ENCODE measurements around the gene COX4I2.

Gene COX4I2

DNA sequence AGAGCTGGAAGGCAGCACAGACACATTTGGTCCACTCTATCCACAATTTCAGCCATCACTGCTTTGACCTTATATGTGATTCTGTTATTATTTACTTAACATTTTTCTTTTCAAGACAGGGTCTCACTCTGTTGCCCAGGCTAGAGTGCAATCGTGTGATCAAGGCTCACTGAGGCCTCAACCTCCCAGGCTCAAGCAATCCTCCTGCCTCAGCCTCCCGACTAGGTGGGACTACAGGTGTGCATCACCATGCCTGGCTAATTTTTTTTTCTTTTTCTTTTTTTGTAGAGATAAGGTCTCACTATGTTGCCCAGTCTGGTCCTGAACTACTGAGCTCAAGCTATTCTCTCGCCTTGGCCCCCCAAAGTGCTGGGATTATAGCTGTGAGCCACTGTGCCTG, 44.6 kb downstream of the COX4I2 start:
- no peak for DNase-seq (ENCODE audit: low read depth)
- no peak overlapping the region for H3K4me3 ChIP-seq (ENCODE audit: control insufficient read depth, low read depth, low read length)
- TF ChIP-seq CTCF (conservative IDR thresholded peaks at IDR 0.05; ENCODE audit: control insufficient read depth, insufficient read depth, low read depth, low read length) = no peak

GRCh38 chr20:31682927-31683326, 45.2 kb downstream of the COX4I2 start:
- DNase-seq (ENCODE audit: low read depth) = no peak
- no peak for TF ChIP-seq CTCF (conservative IDR thresholded peaks at IDR 0.05; ENCODE audit: control insufficient read depth, insufficient read depth, low read depth, low read length)

GRCh38 chr20:31684153-31685015, 46.7 kb downstream of the COX4I2 start:
- no peak for TF ChIP-seq CTCF (conservative IDR thresholded peaks at IDR 0.05; ENCODE audit: control insufficient read depth, insufficient read depth, low read depth, low read length)
- no peak overlapping the region for H3K4me3 ChIP-seq (ENCODE audit: control insufficient read depth, low read depth, low read length)
- no peak for DNase-seq (ENCODE audit: low read depth)

More at GRCh38 chr20:31682927-31683326, 45.2 kb downstream of the COX4I2 start:
- H3K4me3 ChIP-seq (ENCODE audit: control insufficient read depth, low read depth, low read length) = no peak overlapping the region

DNA sequence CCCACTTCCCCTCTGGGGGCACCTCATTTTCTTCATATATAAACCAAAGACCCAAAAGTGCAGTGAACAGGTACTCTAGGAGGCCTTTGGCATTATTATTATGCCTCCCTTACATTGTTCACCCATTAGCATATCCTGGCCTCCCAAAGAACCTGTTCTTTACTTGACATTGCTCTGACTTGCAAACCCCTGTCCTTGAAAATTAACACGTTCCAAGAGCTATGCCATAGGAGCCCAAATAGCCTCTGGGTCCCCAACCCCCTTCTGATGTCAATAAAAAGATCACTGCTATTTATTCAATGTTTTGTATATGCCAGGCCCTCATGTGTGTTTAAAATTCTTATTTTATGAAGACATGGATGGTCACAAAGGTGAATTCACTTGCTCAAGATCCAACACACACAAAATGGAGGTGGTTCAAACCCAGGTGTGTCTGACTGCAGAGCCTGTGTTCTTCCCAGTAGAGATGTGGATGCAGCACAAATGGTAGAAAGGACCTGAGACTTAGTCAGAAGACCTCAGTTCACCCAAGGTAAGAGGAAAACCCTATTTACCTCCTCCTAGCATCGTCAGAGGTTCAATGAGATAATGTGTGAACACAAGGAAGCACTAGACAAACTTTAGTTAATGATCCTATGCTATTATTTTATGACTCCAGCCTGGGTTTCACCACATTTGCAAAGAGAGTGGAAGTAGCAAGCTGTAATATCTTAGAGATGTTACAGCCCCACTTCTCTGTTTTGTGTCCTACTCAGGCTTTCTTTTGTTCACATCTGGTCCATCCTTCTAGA, 48.3 kb downstream of the COX4I2 start:
- H3K4me3 ChIP-seq (ENCODE audit: control insufficient read depth, low read depth, low read length) = no peak overlapping the region
- no peak for TF ChIP-seq CTCF (conservative IDR thresholded peaks at IDR 0.05; ENCODE audit: control insufficient read depth, insufficient read depth, low read depth, low read length)
- DNase-seq (ENCODE audit: low read depth) = no peak

DNA sequence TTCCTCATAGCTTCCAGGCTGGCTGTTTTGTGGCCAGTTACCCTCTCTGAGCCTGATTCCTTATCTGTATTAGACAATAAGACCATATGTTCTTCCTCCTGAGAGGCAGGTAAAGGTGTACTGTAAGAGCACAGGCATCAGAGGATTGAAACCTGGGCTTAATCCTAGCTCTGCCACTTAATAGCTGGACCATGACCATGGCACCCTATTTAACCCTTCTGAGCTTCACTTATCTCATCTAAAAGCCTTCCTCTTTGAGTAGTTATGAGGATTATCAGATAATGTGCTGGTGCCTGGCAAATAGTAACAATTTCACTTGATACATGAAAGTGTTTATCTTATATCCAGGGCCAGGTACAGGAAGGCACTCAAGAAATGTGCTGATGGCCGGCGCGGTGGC, 50.1 kb downstream of the COX4I2 start:
- no peak for TF ChIP-seq CTCF (conservative IDR thresholded peaks at IDR 0.05; ENCODE audit: control insufficient read depth, insufficient read depth, low read depth, low read length)
- no peak overlapping the region for H3K4me3 ChIP-seq (ENCODE audit: control insufficient read depth, low read depth, low read length)
- no peak for DNase-seq (ENCODE audit: low read depth)

GRCh38 chr20:31689141-31689540, 51.4 kb downstream of the COX4I2 start:
- DNase-seq (ENCODE audit: low read depth) = no peak
- no peak overlapping the region for H3K4me3 ChIP-seq (ENCODE audit: control insufficient read depth, low read depth, low read length)
- no peak for TF ChIP-seq CTCF (conservative IDR thresholded peaks at IDR 0.05; ENCODE audit: control insufficient read depth, insufficient read depth, low read depth, low read length)

Measured in fibroblast of mammary gland (primary cell).